Smooth muscle cell of the umbilical artery (primary cell): ENCODE data around the gene SHISA3. TPM values are rescaled to one million over a fixed set of nuclear protein-coding genes. Genes with fewer than 3 reads are reported as not detected.

ENCODE experiments used
- total RNA-seq: library from RNA; depleted of rRNA; stranded (reverse); fragments of >200 nt; gene quantifications from 2 replicates; pipeline ENCODE4 v1.2.3, GENCODE V29; 2014

SHISA3 gene
- total RNA-seq = 0.30 TPM in 1 of 2 replicates, not detected in the other

DNA sequence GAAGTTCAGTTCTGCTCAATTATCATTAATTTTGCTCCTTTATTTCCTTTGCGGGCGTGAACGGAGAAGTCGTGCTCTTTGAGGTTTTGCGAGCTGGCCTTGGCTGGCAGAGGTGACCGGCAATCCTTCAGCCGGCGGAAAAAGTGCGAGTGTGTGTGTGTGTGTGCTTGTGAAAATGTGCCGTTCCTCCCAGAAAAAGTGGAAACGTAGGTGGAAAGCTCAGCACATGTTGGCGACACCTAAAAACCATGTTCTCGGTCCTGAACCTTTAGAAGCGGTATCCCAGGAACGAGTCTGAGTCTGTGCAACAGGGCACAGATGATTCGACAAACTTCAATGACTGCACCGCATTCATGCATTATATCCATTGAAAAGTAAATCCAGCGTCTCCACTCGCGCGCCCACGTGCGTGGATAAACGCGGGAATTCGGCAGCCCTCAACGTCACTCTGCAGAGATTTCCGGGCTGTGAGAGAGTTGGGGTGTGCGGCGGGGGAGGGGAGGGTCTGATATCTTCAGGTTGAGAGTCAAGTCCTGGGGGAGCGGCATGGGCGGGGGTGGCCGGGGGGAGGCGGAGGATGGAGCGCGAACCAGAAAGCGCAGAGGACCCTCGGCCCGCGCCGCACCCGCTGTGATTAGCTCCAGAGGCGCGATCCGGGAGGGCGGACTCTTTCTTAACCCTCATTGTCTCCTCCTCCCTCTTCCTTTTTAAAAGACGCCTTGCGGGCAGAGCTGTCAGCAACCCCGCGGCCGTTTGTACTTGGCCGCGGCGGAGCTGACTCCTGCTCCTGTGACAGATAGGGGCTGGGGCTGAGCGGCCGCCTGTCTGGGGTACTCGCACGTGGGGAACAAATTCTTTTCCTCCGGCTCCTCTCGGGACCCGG is at the start of gene SHISA3:
Gene SHISA3 (plus strand): TSS at position 737 of the 883 bp plus-strand sequence. CDS start 569 bp downstream, outside the sequence.

Other genes starting within 250 kb of the SHISA3 start
- gene BEND4, start 244.8 kb upstream of the SHISA3 start, total RNA-seq = not detected in 2 replicates